MG63 (cell line): ENCODE measurements around the gene GK2. TPM values are rescaled to one million over a fixed set of nuclear protein-coding genes. Genes with fewer than 3 reads are reported as not detected.

Experiments used
- total RNA-seq: library from RNA; depleted of rRNA; stranded (reverse); fragments of >200 nt; shearing (Covaris generic); gene quantifications from 2 replicates; pipeline ENCODE4 v1.2.3, GENCODE V29; 2014; ENCODE audit warnings: low replicate concordance; rRNA removed

Gene GK2
- total RNA-seq, 1 experiment from 2014 or later, result not detected

Other genes with a start within 250 kb of the GK2 start
- not detected in 2 replicates for gene NAA11, start 82.2 kb downstream of the GK2 start, total RNA-seq